ENCODE data around the gene ADAMTSL1. TPM values are rescaled to one million over a fixed set of nuclear protein-coding genes. Genes with fewer than 3 reads are reported as not detected.
A peak's percentile ranks its signal among the peaks of the same experiment; 100 is the strongest.

The ADAMTSL1 gene
- total RNA-seq, 1 experiment from 2014 or later = 1.2 TPM

DNA sequence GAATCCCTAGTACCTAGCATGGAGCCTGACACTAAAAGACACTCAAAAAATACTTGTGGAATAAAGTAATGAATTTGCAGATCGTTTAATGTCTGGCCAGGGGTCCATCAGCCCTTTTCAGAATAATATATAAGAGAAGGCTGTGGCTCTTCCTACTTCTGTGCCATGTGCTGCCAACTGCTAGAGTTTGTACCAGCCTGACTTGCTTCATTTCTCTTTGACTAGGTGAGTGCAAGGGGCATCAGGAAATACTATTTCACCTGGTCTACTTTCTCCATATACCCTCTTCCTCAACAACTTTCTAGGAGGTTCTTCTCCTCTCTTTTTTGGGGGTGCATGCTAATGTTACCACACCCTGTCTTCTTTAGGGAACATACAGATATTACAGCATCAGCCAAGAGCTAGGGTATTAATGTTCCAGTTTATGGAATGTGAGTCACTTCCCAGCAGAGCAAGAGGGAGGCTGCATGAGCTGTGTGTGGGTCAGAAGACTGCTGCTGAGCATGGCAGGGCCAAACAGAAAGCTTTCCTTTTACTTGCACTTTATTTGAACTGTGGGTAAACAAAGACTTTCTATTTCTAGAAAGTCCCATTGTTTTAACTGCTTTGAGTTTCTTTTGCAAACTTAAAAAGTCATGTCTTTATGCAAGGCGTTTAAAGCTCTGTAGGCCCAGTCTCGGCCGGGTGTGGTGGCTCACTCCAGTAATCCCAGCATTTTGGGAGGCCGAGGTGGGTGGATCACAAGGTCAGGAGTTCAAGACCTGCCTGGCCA is 158.9 kb downstream of the ADAMTSL1 start:
- Histone ChIP-seq H2AK5ac (ENCODE audit: insufficient read length, low read length) (no peak overlapping the region), H2BK15ac (ENCODE audit: low read depth, low read length) (no peak overlapping the region), H2BK120ac (ENCODE audit: low read depth, low read length, poor library complexity, severe bottlenecking) (no peak overlapping the region), H3K23me2 (ENCODE audit: insufficient read length, low read depth, low read length, poor library complexity, severe bottlenecking) (no peaks in the 10 kb centered on the region), H2AFZ (ENCODE audit: low read length) (no peak overlapping the region), H3T11ph (ENCODE audit: low read length) (no peak overlapping the region), H2BK20ac (ENCODE audit: low read depth, low read length, poor library complexity, severe bottlenecking) (no peak overlapping the region), H4K91ac (ENCODE audit: insufficient read length, low read depth, low read length) (no peak overlapping the region), H3K79me2 (ENCODE audit: insufficient read depth, low read length) (no peaks in the 10 kb centered on the region), H3K14ac (ENCODE audit: insufficient read depth, low read length) (no peak overlapping the region), H3K4me1 (ENCODE audit: insufficient read depth, low read length) (no peaks in the 10 kb centered on the region), H3K56ac (ENCODE audit: insufficient read length, low read depth, low read length) (no peak overlapping the region), H3K18ac (ENCODE audit: insufficient read length, low read depth, low read length) (no peak overlapping the region), H4K5ac (ENCODE audit: insufficient read length, low read depth, low read length) (no peak overlapping the region), H3K27me3 (ENCODE audit: insufficient read depth, low read length) (no peaks in the 10 kb centered on the region), H3K4ac (ENCODE audit: low read depth, low read length) (no peak overlapping the region), H2BK12ac (ENCODE audit: insufficient read length, low read depth, low read length) (no peak overlapping the region), H3K4me2 (ENCODE audit: insufficient read depth, insufficient read length, low read length) (no peak overlapping the region), H3K9me3 (ENCODE audit: control insufficient read depth, low read depth, low read length) (no peaks in the 10 kb centered on the region), H3K27ac (ENCODE audit: insufficient read length, low read depth, low read length) (no peak overlapping the region), H3K23ac (ENCODE audit: insufficient read length, low read depth, low read length) (no peak overlapping the region), H4K20me1 (ENCODE audit: control insufficient read depth, insufficient read depth, insufficient read length) (no peaks in the 10 kb centered on the region), H2BK5ac (ENCODE audit: insufficient read length, low read length) (no peak overlapping the region), H3K79me1 (ENCODE audit: insufficient read depth, low read depth, low read length, poor library complexity, severe bottlenecking) (no peaks in the 10 kb centered on the region), H4K8ac (replicated peaks; ENCODE audit: insufficient read length, low read depth, low read length) (no peak overlapping the region), H3K9ac (ENCODE audit: extremely low read depth, insufficient read length, low read length) (no peak overlapping the region)
- Mint-ChIP-seq H3K27ac (peak overlapping the region in 2 of 3 experiments; percentile 33 to 80; a peak in 2 of 7 replicates), H3K9me3 (no peaks in the 10 kb centered on the region), H3K4me1 (peaks cover 9% of the 10 kb centered on the region in 2 experiments), H3K36me3 (ENCODE audit: insufficient read depth in 1 of 3, low read depth in 3 of 3) (0 out of 7 replicates have a peak, but pooled peaks cover 0 to 5% (median 0%) of the 10 kb centered on the region in 3 experiments), H3K4me3 (no peak overlapping the region), H3K27me3 (ENCODE audit: low read depth) (no peaks in the 10 kb centered on the region)
- WGBS (ENCODE audit: extremely low coverage, insufficient read length, low lambda C conversion rate) = no CpG with 5 or more reads among the region's 5 CpGs
- TF ChIP-seq, protein P1, sequence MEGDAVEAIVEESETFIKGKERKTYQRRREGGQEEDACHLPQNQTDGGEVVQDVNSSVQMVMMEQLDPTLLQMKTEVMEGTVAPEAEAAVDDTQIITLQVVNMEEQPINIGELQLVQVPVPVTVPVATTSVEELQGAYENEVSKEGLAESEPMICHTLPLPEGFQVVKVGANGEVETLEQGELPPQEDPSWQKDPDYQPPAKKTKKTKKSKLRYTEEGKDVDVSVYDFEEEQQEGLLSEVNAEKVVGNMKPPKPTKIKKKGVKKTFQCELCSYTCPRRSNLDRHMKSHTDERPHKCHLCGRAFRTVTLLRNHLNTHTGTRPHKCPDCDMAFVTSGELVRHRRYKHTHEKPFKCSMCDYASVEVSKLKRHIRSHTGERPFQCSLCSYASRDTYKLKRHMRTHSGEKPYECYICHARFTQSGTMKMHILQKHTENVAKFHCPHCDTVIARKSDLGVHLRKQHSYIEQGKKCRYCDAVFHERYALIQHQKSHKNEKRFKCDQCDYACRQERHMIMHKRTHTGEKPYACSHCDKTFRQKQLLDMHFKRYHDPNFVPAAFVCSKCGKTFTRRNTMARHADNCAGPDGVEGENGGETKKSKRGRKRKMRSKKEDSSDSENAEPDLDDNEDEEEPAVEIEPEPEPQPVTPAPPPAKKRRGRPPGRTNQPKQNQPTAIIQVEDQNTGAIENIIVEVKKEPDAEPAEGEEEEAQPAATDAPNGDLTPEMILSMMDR (conservative IDR thresholded peaks at IDR 0.05) = no peak
- DNase-seq = no peak

Data from H9 (cell line).